Astrocyte (in vitro differentiated cells and primary cell): ENCODE measurements around the gene FRYL.

Experiments
- EZH2 ChIP-seq: IDR thresholded peaks from 2 replicates; pipeline ENCODE4 v1.6.1; 2012; ENCODE audit warnings: mild to moderate bottlenecking, low read length, inconsistent platforms; ENCODE audit not compliant: insufficient read depth
- TF ChIP-seq, protein P1 (sequence below): IDR thresholded peaks from 2 replicates; pipeline ENCODE4 v1.5.1; 2011; ENCODE audit warnings: low read depth, mild to moderate bottlenecking, inconsistent platforms, low read length, moderate library complexity; ENCODE audit not compliant: insufficient read depth

DNA sequence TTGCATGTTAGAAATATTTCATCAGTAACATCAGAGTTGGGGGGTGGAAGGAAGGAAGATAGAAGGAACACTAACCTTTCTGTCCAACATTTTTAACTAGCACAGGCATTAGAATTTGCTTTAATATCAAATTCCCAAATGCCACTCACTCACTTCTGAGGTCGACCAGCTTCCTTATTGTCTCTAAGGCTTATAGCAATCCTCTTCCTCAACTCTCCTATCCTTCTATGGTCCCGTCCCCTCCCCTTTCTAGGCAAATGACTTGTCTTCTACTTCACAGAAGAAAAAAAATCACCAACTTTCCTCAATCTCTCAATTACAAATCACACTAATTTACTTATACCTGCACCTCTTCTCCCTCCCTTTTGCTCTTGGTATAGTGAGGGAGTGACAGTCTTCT, 189.2 kb downstream of the FRYL start:
- no peak for TF ChIP-seq EZH2
- TF ChIP-seq, protein P1, sequence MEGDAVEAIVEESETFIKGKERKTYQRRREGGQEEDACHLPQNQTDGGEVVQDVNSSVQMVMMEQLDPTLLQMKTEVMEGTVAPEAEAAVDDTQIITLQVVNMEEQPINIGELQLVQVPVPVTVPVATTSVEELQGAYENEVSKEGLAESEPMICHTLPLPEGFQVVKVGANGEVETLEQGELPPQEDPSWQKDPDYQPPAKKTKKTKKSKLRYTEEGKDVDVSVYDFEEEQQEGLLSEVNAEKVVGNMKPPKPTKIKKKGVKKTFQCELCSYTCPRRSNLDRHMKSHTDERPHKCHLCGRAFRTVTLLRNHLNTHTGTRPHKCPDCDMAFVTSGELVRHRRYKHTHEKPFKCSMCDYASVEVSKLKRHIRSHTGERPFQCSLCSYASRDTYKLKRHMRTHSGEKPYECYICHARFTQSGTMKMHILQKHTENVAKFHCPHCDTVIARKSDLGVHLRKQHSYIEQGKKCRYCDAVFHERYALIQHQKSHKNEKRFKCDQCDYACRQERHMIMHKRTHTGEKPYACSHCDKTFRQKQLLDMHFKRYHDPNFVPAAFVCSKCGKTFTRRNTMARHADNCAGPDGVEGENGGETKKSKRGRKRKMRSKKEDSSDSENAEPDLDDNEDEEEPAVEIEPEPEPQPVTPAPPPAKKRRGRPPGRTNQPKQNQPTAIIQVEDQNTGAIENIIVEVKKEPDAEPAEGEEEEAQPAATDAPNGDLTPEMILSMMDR, result no peak
